A673 (cell line): ENCODE measurements around the gene F2.

Source experiments
- EZH2 ChIP-seq: fragments of 200-600 bp; sonication (generic); IDR thresholded peaks from 2 replicates; pipeline ENCODE4 v1.6.1; 2017; ENCODE audit warnings: borderline replicate concordance, low read depth, mild to moderate bottlenecking, mixed read lengths, antibody characterized with exemption, low read length; ENCODE audit not compliant: poor library complexity, severe bottlenecking
- TF ChIP-seq, protein P1 (sequence below): fragments of 300-800, 200-600 bp; sonication (generic); conservative IDR thresholded peaks from 2 replicates; pipeline ENCODE4 v1.5.1; 2017; ENCODE audit warnings: low read depth, mild to moderate bottlenecking, antibody characterized with exemption, low read length, moderate library complexity, mixed read lengths

DNA sequence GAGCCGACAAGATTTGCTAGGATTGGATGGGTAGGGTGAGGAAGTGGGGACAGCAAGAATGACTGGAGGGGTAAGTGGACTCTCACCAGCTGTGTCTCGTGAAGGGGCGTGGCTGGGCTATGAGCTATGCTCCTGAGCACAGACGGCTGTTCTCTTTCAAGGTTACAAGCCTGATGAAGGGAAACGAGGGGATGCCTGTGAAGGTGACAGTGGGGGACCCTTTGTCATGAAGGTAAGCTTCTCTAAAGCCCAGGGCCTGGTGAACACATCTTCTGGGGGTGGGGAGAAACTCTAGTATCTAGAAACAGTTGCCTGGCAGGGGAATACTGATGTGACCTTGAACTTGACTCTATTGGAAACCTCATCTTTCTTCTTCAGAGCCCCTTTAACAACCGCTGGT lies 19.9 kb downstream of the F2 start:
- TF ChIP-seq, protein P1, sequence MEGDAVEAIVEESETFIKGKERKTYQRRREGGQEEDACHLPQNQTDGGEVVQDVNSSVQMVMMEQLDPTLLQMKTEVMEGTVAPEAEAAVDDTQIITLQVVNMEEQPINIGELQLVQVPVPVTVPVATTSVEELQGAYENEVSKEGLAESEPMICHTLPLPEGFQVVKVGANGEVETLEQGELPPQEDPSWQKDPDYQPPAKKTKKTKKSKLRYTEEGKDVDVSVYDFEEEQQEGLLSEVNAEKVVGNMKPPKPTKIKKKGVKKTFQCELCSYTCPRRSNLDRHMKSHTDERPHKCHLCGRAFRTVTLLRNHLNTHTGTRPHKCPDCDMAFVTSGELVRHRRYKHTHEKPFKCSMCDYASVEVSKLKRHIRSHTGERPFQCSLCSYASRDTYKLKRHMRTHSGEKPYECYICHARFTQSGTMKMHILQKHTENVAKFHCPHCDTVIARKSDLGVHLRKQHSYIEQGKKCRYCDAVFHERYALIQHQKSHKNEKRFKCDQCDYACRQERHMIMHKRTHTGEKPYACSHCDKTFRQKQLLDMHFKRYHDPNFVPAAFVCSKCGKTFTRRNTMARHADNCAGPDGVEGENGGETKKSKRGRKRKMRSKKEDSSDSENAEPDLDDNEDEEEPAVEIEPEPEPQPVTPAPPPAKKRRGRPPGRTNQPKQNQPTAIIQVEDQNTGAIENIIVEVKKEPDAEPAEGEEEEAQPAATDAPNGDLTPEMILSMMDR, result no peak
- no peak for TF ChIP-seq EZH2
